GM19324 (cell line): Measurements from ENCODE around the gene NUP107.

Experiments
- ATAC-seq: cut with Tn5 transposase; IDR thresholded peaks from one replicate; pipeline ENCODE4 v1.9.1; 2021; ENCODE audit warnings: mild to moderate bottlenecking, moderate library complexity; ENCODE audit not compliant: unreplicated experiment, low FRiP score

Gene NUP107

DNA sequence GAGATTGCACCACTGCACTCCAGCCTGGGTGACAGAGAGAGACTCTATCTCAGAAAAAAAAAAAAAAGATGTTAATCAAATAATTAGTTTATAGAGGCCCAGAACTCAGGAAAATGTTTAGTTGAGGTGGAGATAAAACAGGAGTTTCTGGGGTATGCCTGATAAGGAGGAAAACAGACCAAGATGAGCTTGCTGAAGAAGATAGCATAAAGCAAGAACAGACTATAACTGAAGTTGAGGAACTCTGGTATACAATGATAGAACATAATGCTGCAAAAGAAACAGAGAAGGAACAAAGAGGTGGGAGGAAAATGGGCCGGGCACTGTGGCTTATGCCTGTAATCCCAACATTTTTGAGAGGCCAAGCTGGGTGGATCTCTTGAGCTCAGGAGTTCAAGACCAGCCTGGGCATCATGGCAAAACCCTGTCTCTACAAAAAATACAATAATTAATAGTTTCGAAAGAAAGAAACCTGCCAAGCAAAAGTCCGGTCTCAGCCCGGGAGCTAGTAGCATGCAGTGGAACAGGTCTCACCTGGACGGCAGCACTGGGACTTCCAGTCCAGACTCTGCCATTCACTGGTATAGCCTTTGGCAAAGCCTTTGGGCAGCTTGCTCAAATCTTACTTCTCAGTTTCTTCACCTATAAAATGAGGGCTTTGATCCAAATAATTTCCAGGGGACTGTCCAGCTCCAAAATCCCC is 84.6 kb downstream of the NUP107 start:
- ATAC-seq: no peak

DNA sequence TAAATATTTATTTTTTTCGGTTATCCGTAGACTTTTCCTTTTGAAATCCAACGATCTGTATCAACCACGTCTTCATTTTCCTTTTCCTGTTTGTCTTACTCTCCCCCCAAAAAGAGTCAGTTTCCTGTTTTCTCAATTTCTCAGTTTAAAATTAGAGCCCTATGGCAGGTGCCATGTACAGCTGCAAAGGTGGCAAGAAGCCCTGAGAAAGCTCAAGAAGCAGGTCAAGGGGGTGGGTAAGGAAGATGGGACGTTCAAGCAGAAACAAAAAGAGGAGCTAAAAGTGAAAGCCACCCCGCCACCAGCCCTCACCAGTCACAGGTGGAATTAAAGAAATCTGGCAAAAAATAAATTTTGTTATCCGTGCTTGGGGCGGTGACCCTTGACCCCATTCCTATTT is 85.9 kb downstream of the NUP107 start:
- peak; percentile 68 for ATAC-seq

GRCh38 chr12:68773582-68773981 is 86.8 kb downstream of the NUP107 start:
- no peak for ATAC-seq

DNA sequence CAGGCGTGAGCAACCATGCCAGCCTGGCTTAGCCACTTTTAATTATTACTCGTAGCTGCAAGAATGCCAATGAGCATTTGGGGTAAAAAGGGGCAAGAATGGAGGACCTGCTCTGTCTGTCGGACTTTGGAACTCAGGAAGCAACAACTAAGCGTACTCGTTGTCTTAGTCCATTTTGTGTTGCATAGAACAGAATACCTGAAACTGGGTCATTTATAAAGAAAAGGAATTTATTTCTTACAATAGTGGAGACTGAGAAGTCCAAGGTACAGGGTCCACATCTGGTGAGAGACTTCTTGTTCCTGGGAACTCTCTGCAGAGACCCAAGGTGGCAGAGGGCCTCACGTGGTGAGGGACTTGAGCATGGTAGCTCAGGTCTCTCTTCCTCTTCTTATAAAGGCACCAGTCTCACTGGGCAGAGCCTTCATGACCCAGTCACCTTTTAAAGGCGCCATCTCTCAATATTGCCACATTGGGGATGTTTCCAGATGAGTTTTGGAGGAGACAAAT is 88.4 kb downstream of the NUP107 start:
- no peak for ATAC-seq

DNA sequence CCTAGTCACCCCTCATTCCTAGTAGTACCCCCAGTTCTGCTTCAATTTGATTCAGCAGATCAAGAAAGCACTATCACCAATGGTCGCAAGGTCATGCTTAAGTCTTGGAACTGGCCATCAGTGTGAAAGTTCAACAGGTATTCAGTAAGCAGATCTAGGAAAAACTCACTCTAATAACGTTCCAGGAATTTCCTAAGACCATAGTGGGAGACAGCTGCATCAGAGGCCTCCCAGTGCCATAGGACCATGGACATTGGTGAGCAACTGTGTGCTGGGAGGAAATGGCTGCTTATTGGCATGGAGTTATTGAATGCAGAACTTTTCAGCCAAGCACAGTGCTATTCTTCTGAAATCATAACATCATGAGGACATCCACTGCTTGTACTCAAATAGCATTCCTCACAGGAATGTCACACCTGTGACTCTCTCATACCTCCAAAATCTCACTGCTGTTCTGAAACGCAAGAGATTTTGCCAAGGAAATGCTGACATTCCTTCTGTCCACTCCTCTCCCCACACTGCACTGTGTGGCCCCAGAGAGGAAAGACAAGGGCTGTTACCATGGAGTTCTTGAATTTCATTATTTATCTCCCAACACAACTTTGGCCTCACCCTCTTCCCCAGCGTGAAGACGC is 90.3 kb downstream of the NUP107 start:
- no peak for ATAC-seq

GRCh38 chr12:68779280-68779679 is 92.5 kb downstream of the NUP107 start:
- ATAC-seq: no peak

- ATAC-seq: no peak
Measured at GRCh38 chr12:68780731-68781130, 94.0 kb downstream of the NUP107 start.

GRCh38 chr12:68781728-68782127 is 95.0 kb downstream of the NUP107 start:
- no peak for ATAC-seq

DNA sequence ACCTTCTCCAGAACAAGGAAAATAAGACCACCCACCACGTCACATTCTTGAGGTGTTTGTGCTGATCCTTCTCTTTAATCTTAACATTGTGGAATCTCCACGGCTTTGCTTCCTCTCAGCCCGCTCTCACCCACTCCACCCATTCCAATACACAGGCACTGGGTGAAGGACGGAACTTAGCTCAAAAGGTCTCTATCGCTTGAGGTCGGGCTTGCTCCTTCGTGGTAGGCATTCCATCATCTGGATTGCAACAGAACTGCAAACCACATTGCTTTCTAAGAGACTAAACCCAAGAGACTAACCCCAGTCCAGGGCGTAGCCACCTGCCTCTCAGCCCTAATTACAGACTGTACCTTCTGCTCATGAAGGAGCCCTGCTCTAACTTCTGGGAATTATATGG is 97.2 kb downstream of the NUP107 start:
- ATAC-seq: no peak

DNA sequence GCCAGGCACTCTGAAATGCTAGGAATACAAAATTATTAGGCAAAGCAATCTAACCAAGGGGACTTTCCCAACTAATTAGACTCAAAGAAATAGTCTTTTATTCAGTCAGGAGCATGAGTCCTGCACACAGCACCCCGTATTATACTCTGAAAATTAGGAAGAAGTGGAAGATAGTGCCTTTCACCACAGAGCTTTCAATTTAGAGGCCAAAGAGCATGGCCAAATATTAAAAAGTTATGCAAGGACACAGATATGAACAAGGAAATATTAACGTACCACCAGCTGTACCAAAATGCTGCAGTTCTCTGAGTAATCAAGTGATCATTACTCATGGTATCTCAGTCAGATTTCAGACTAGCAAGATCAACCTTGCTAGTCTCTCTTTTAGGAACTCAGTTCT is 98.6 kb downstream of the NUP107 start:
- no peak for ATAC-seq

GRCh38 chr12:68785823-68786222 is 99.0 kb downstream of the NUP107 start:
- ATAC-seq: no peak

- ATAC-seq: no peak
Measured at GRCh38 chr12:68786929-68787328, 100.2 kb downstream of the NUP107 start.

GRCh38 chr12:68788554-68789143 is 101.9 kb downstream of the NUP107 start:
- no peak for ATAC-seq

DNA sequence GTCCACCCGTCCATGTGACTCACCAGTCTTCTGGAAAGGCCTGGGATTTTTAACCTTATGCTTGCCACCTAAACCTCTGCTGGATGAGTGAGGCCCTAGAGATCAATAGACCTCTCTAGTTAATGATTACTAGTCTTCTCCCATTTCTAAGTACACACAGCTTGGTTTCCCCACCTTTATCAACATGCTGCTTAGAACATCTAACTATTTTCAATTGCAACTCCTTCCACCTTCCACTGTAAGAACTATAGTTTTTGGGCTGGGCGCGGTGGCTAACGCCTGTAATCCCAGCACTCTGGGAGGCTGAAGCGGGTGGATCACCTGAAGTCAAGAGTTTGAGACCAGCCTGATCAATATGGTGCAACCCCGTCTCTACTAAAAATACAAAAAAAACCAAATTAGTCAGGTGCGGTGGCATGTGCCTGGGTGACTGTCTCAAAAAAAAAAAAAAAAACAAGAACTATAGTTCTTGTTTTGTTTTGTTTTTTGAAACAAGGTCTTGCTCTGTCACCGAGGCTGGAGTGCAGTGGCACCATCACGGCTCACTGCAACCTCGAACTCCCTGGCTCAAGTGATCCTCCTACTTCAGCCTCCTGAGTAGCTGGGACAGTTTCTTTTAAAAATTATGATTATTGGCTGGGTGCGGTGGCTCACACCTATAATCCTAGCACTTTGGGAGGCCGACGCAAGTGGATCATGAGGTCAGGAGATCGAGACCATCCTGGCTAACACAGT is 102.5 kb downstream of the NUP107 start:
- ATAC-seq: no peak

- ATAC-seq: no peak
Measured at GRCh38 chr12:68790081-68790951, 103.5 kb downstream of the NUP107 start.

DNA sequence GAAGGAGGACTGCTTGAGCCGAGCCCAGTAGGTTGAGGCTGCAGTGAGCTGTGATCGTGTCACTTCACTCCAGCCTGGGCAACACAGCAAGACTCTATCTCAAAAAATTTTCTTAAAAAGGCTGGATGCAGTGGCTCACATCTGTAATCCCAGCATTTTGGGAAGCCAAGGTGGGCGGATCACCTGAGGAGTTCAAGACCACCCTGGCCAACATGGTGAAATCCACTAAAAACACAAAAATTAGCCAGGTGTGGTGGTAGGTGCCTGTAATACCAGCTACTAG is 104.1 kb downstream of the NUP107 start:
- no peak for ATAC-seq

GRCh38 chr12:68791897-68792481 is 105.2 kb downstream of the NUP107 start:
- ATAC-seq: no peak

DNA sequence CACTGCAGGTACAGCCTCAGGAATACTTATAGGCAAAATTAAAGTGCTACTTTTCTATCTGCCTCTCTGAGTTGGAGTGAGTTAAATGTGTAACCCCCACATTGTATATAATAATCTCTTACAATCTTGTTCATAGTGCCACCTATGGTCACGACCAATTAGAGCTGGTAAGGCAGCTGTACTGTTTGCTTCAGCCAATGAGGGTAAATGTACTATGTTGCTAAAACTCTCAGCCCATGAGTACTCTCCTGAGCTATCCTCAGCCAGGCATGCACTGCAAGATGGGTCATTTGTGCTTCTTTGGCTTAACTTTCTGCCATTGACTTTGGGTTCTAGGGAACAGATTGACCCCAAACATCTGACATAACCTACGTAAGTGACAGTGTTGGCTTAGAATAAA is 106.2 kb downstream of the NUP107 start:
- ATAC-seq: peak; percentile 79

GRCh38 chr12:68793436-68793835 is 106.7 kb downstream of the NUP107 start:
- no peak for ATAC-seq
